ENCODE measurements around the gene ADA. TPM values are rescaled to one million over a fixed set of nuclear protein-coding genes. Genes with fewer than 3 reads are reported as not detected.

ADA gene
- total RNA-seq, 4 donors from 2014 or later: 7.6 to 14.5 (median 10.4) TPM

DNA sequence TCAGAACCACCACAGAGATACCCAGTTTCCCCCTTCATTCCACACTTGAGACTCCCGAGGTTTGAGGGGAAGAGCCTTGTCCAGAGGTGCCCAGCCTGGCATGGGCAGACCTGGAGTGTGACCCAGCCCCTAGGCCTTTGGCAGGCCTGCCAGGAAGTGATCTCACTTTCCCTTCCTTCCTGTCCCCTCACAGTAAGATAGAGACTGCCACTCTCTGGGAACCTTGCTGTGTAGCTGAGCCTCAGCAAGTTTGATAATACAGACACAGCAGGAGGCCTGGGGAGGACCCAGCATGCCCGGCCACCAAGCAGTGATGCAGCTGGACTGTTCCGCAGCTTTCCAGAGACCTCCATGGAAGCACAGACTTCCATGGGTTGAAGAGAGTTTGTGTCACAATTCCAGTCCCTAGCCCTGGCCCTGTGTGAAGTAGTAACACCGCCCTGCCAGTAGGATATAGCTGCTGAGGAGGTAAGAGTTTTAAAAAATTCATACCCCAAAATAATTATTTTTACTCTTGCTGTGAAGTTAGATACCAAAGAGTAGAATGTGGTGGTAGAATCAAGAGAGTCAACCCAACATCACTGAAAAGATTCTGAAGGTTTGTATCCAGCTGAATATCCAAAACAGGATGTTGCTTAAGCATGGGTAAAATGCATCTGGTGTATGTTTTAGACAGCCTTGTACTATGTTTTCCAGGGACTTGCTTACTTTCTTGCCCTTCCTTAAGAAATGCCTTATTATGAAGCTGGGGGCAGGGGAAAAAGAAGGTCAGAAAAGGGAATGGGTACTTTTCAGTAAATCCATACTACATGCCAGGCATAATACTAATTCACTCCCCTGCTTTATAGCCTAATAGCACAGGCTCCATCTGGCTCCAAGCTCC lies 52.8 kb downstream of the ADA start:
- Histone ChIP-seq H3K36me3 (no peaks in the 10 kb centered on the region), H3K27me3 (no peaks in the 10 kb centered on the region), H3K4me1 (peaks cover 46 to 100% (median 85%) of the 10 kb centered on the region in 3 donors), H3K4me3 (no peak overlapping the region), H3K27ac (peak overlapping the region; percentile 90 to 96 (median 92)), H3K9me3 (no peaks in the 10 kb centered on the region)
- WGBS, 2 donors (ENCODE audit: low coverage in 1 of 2): 51 to 75% methylated on average over 2 to 4 of the region's 4 CpGs
- peak; percentile 32 for ATAC-seq
- TF ChIP-seq POLR2AphosphoS5 (IDR thresholded peaks at IDR 0.05) (peak; percentile 6), POLR2A (IDR thresholded peaks at IDR 0.05) (no peak), CTCF (IDR thresholded peaks at IDR 0.05) (peak in 2 of 4 experiments; percentile 13 to 26), EP300 (IDR thresholded peaks at IDR 0.05) (no peak)

DNA sequence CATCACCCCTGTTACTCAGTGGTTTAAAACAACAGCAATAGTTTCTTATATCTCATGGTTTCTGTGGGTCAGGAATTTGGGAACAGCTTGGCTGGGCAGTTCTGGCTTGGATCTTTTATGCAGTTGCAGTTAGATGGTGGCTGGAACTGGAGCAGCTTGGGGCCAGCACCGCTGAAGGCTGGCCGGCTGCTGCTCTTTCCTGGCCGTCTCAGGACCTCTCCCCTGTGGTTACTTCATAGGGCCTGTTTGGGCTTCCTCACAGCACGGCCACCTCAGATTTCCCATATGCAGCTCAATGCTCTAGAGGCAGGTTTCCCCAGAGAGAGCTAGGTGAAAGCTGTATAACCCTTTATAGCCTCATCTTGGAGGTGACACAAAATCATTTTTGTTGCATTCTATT lies 53.6 kb downstream of the ADA start:
- Histone ChIP-seq H3K27ac (peak overlapping the region; percentile 90 to 96 (median 92)), H3K9me3 (no peaks in the 10 kb centered on the region), H3K36me3 (no peaks in the 10 kb centered on the region), H3K4me3 (no peak overlapping the region), H3K27me3 (no peaks in the 10 kb centered on the region), H3K4me1 (peaks cover 46 to 100% (median 78%) of the 10 kb centered on the region in 3 donors)
- no peak for TF ChIP-seq CTCF (IDR thresholded peaks at IDR 0.05)
- no peak for TF ChIP-seq POLR2A (IDR thresholded peaks at IDR 0.05)
- WGBS, 2 donors (ENCODE audit: low coverage in 1 of 2): 20 to 55% methylated on average over 3 to 4 of the region's 4 CpGs
- no peak for ATAC-seq

DNA sequence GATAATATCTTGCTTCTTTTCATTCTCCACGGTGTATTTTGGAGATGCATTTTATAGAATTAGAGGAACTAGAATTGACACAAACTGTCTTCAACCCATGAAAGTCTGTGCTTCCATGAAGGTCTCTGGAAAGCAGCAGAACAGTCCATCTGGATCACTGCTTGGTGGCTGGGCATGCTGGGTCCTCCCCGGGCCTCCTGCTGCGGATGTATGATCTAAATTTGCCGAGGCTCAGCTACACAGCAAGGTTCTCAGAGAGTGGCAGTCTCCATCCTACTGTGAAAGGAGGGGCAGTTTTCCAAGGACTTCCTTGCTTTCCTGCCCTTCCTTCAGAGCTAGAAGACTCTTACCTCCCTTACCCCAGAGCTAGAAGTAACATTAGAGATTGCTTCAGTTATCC lies 54.0 kb downstream of the ADA start:
- no peaks in the 10 kb centered on the region for H3K9me3 ChIP-seq
- no peak overlapping the region for H3K4me3 ChIP-seq
- ATAC-seq: no peak
- no peaks in the 10 kb centered on the region for H3K27me3 ChIP-seq
- peak overlapping the region; percentile 90 to 96 (median 92) for H3K27ac ChIP-seq
- WGBS, 2 donors (ENCODE audit: low coverage in 1 of 2): 35 to 61% methylated on average over 4 of the region's 4 CpGs
- peaks cover 0 to 2% of the 10 kb centered on the region in 2 donors for H3K36me3 ChIP-seq
- TF ChIP-seq CTCF (IDR thresholded peaks at IDR 0.05) (no peak), POLR2AphosphoS5 (IDR thresholded peaks at IDR 0.05) (no peak), EP300 (IDR thresholded peaks at IDR 0.05) (no peak), POLR2A (IDR thresholded peaks at IDR 0.05) (no peak)
- H3K4me1 ChIP-seq: peaks cover 46 to 100% (median 75%) of the 10 kb centered on the region in 3 donors

DNA sequence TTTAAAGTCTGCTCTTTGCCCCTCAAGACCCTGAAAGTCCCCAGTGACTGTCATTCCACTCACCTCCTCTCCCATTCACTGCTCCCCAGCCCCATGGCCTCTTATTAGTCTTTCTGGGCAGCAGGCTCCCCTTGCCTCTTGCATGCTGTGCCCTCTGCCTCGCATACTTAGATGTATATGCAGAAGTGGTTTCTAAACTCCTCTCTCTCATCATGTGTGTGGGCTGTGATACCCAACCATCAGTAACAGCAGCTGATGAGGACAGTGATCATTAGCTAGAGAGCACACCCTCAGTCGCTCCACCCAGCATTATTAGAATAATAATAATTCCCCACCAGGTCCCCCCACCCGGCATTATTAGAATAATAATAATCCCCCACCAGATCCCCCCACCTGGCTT lies 54.6 kb downstream of the ADA start:
- H3K4me1 ChIP-seq: peaks cover 39 to 100% (median 69%) of the 10 kb centered on the region in 3 donors
- peak overlapping the region; percentile 90 to 96 (median 92) for H3K27ac ChIP-seq
- 69 to 95% methylated on average over 2 to 3 of the region's 3 CpGs for WGBS, 2 donors (ENCODE audit: low coverage in 1 of 2)
- peaks cover 0 to 8% of the 10 kb centered on the region in 2 donors for H3K36me3 ChIP-seq
- H3K27me3 ChIP-seq: no peaks in the 10 kb centered on the region
- no peak overlapping the region for H3K4me3 ChIP-seq
- TF ChIP-seq POLR2AphosphoS5 (IDR thresholded peaks at IDR 0.05): no peak
- no peak for TF ChIP-seq POLR2A (IDR thresholded peaks at IDR 0.05)
- TF ChIP-seq EP300 (IDR thresholded peaks at IDR 0.05): no peak
- TF ChIP-seq CTCF (IDR thresholded peaks at IDR 0.05): no peak
- no peaks in the 10 kb centered on the region for H3K9me3 ChIP-seq
- no peak for ATAC-seq

DNA sequence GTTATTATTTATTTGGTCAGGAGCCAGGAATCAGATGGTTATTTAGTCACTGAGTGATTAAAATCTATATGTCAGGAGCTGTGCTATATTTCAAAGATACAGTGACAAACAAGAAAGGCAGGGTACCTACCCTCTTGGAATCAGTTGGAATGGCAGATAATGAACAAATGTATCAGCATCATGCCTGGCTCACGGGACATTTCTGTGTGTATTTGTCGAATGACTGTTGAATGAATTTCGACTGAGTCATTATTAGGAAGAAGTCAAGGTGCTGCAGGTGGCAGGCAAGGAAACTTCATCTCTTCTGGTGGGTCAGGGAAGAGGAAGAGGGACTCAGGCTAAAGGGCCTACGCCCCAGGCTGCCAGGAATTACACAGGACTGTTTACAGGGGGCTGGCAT lies 55.5 kb downstream of the ADA start:
- H3K27ac ChIP-seq: peak overlapping the region in 3 of 4 donors; percentile 90 to 96 (median 93)
- H3K27me3 ChIP-seq: no peaks in the 10 kb centered on the region
- H3K9me3 ChIP-seq: no peaks in the 10 kb centered on the region
- no peak for ATAC-seq
- TF ChIP-seq POLR2AphosphoS5 (IDR thresholded peaks at IDR 0.05): no peak
- TF ChIP-seq POLR2A (IDR thresholded peaks at IDR 0.05): no peak
- no peak for TF ChIP-seq CTCF (IDR thresholded peaks at IDR 0.05)
- H3K4me1 ChIP-seq: peaks cover 34 to 100% (median 62%) of the 10 kb centered on the region in 3 donors
- no peak overlapping the region for H3K4me3 ChIP-seq
- H3K36me3 ChIP-seq: peaks cover 0 to 17% of the 10 kb centered on the region in 2 donors
- 69 to 89% methylated on average over 3 to 4 of the region's 4 CpGs for WGBS, 2 donors (ENCODE audit: low coverage in 1 of 2)
